SK-N-MC (cell line): ENCODE measurements around the gene PLD6.

ENCODE experiments used
- EZH2 ChIP-seq: fragments of 200-600 bp; sonication (generic); IDR thresholded peaks from one replicate; pipeline ENCODE4 v1.6.1; 2017; ENCODE audit warnings: antibody characterized with exemption
- FOXP2 ChIP-seq: optimal IDR thresholded peaks from 2 replicates; pipeline ENCODE3; 2011; ENCODE audit warnings: mild to moderate bottlenecking, moderate library complexity; ENCODE audit not compliant: insufficient read depth; ENCODE audit errors: extremely low read length, control extremely low read depth
- POLR2AphosphoS5 ChIP-seq: IDR thresholded peaks from 2 replicates; pipeline ENCODE4 v1.6.1; 2012; ENCODE audit warnings: mild to moderate bottlenecking, low read depth, low read length, borderline replicate concordance

DNA sequence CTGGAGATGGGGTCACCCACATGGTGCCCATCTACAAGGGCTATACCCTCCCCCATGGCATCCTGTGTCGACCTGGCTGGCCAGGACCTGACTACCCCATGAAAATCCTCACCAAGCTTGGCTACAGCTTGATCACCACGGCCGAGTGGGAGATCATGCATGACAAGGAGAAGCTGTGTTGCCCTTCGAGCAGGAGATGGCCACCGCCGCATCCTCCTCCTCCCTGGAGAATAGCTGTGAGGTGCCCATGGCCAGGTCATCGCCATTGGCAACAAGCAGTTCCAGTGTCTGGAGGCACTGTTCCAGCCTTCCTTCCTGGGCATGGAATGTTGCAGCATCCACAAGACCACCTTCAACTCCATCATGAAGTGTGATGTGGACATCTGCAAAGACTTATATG is 36.1 kb upstream of the PLD6 start:
- TF ChIP-seq EZH2, result no peak
- no peak for TF ChIP-seq POLR2AphosphoS5
- TF ChIP-seq FOXP2, result no peak
